SHP77 (cell line): Measurements from ENCODE around the gene RTN1.
A peak's percentile ranks its signal among the peaks of the same experiment; 100 is the strongest.
"Not testable (repeated sequence)": the region's sequence is repeated elsewhere in the genome, so short reads cannot be mapped to it uniquely, and the experiment has no call there.

ENCODE experiments used
- DNase-seq, 2 experiments: peaks; one replicate each; lab custom pipeline; 2025; lab: John Stamatoyannopoulos, UW

RTN1 gene

GRCh38 chr14:59705245-59705644 is 165.3 kb downstream of the RTN1 start:
- DNase-seq: no peak

GRCh38 chr14:59704054-59704645 is 166.4 kb downstream of the RTN1 start:
- no peak for DNase-seq

- DNase-seq: no peak
Observed at GRCh38 chr14:59699442-59699841, 171.1 kb downstream of the RTN1 start.

- no peak for DNase-seq
Observed at GRCh38 chr14:59698793-59699192, 171.8 kb downstream of the RTN1 start.

GRCh38 chr14:59695198-59695597 is 175.4 kb downstream of the RTN1 start:
- DNase-seq: no peak

- DNase-seq: no peak
Observed at GRCh38 chr14:59691266-59691665, 179.3 kb downstream of the RTN1 start.

GRCh38 chr14:59690426-59690825 is 180.2 kb downstream of the RTN1 start:
- DNase-seq: no peak

GRCh38 chr14:59688224-59689170 is 182.1 kb downstream of the RTN1 start:
- peak; percentile 20 to 50 for DNase-seq

- DNase-seq: no peak
Observed at GRCh38 chr14:59687663-59688062, 182.9 kb downstream of the RTN1 start.

- DNase-seq: no peak
Observed at GRCh38 chr14:59679872-59680271, 190.7 kb downstream of the RTN1 start.

GRCh38 chr14:59678352-59678751 is 192.2 kb downstream of the RTN1 start:
- no peak for DNase-seq

- no peak for DNase-seq
Observed at GRCh38 chr14:59677771-59678231, 192.8 kb downstream of the RTN1 start.

- no peak for DNase-seq
Observed at GRCh38 chr14:59675394-59675793, 195.2 kb downstream of the RTN1 start.

GRCh38 chr14:59664741-59665140 is 205.8 kb downstream of the RTN1 start:
- no peak for DNase-seq

GRCh38 chr14:59657769-59658168 is 212.8 kb downstream of the RTN1 start:
- DNase-seq: no peak

- no peak for DNase-seq
Observed at GRCh38 chr14:59656473-59656872, 214.1 kb downstream of the RTN1 start.

GRCh38 chr14:59654131-59654530 is 216.4 kb downstream of the RTN1 start:
- DNase-seq: not testable (repeated sequence)

- not testable (repeated sequence) for DNase-seq
Observed at GRCh38 chr14:59646832-59647231, 223.7 kb downstream of the RTN1 start.

- DNase-seq: no peak
Observed at GRCh38 chr14:59638885-59639284, 231.7 kb downstream of the RTN1 start.

- DNase-seq: no peak
Observed at GRCh38 chr14:59634617-59635016, 236.0 kb downstream of the RTN1 start.

GRCh38 chr14:59633486-59633885 is 237.1 kb downstream of the RTN1 start:
- DNase-seq: no peak

- DNase-seq: peak; percentile 7 to 23
Observed at GRCh38 chr14:59632381-59632780, 238.2 kb downstream of the RTN1 start.

GRCh38 chr14:59631237-59631636 is 239.3 kb downstream of the RTN1 start:
- DNase-seq: peak; percentile 41 to 51
